Endothelial cell of umbilical vein (primary cell): Measurements from ENCODE around the gene AQP10. TPM values are rescaled to one million over a fixed set of nuclear protein-coding genes. Genes with fewer than 3 reads are reported as not detected.

ENCODE experiments used
- BruUV-seq: library from RNA; stranded (reverse); fragments of 400-500 nt; replicated peaks from 2 replicates; lab custom pipeline; 2021; lab: Mats Ljungman, UMichigan
- CTCF ChIA-PET: fragments of 300-600, 350-600 bp; sonication (Branson Sonifier 250); formaldehyde crosslinking; loops from one replicate; lab custom pipeline; 2021; ENCODE audit warnings: antibody characterized with exemption, inconsistent platforms; lab: Charles Lee
- POLR2A ChIA-PET: fragments of 300-600, 350-600 bp; sonication (Branson Sonifier 250); formaldehyde crosslinking; loops from one replicate; lab custom pipeline; 2021; ENCODE audit warnings: antibody characterized with exemption, inconsistent platforms; lab: Charles Lee
- DNase-seq: peaks from one replicate; pipeline ENCODE4 v3.0.0-alpha.2; 2011; ENCODE audit warnings: low read depth, low spot score
- FAIRE-seq: peaks from 2 replicates; lab custom pipeline; 2011; peaks lifted over from hg19 to GRCh38; lab: Jason Lieb, UNC
- H2AFZ ChIP-seq: 2 replicates; pipeline ENCODE4 v1.6.0; 2012; ENCODE audit warnings: low read depth, low read length, control low read depth, inconsistent platforms
- H3K27ac ChIP-seq: 2 replicates; pipeline ENCODE4 v1.5.1; 2011; ENCODE audit warnings: low read depth, mild to moderate bottlenecking, control low read depth, low read length, moderate library complexity; ENCODE audit not compliant: insufficient read depth
- H3K27me3 ChIP-seq, 2 experiments: 2 replicates each; pipeline versions ENCODE4 v1.6.0 to v1.6.1; 2011; ENCODE audit warnings: low read length in 2 of 2, mixed read lengths in 1 of 2; ENCODE audit not compliant: control insufficient read depth in 2 of 2, insufficient read depth in 2 of 2
- H3K36me3 ChIP-seq, 2 experiments: 2 replicates in 1 of 2; 3 replicates in 1 of 2; pipeline ENCODE4 v1.5.1; 2011; ENCODE audit warnings: low read length in 2 of 2, mild to moderate bottlenecking in 1 of 2, moderate library complexity in 1 of 2; ENCODE audit not compliant: control insufficient read depth in 2 of 2, insufficient read depth in 2 of 2; ENCODE audit errors: extremely low read depth in 1 of 2
- H3K4me1 ChIP-seq: 3 replicates; pipeline ENCODE4 v1.5.1; 2011; ENCODE audit warnings: mild to moderate bottlenecking, low read length; ENCODE audit not compliant: control insufficient read depth, insufficient read depth; ENCODE audit errors: extremely low read depth
- H3K4me2 ChIP-seq: 2 replicates; pipeline ENCODE4 v1.6.1; 2011; ENCODE audit warnings: low read length, control low read depth, mixed read lengths; ENCODE audit not compliant: insufficient read depth
- H3K4me3 ChIP-seq, 3 experiments: fragments of 200-600 bp in 1 of 3; sonication (generic), shearing (Covaris generic) in 1 of 3; replicated peaks in 1 of 3; 2 replicates each; pipeline ENCODE4 v1.5.1; 2011 to 2016; ENCODE audit warnings: control low read depth in 3 of 3, low read length in 3 of 3, mild to moderate bottlenecking in 2 of 3, inconsistent platforms in 1 of 3, low read depth in 1 of 3, moderate library complexity in 1 of 3; ENCODE audit not compliant: insufficient read depth in 1 of 3
- H3K79me2 ChIP-seq: 2 replicates; pipeline ENCODE4 v1.6.0; 2012; ENCODE audit warnings: low read length, inconsistent platforms; ENCODE audit not compliant: control insufficient read depth, insufficient read depth
- H3K9ac ChIP-seq: replicated peaks from 2 replicates; pipeline ENCODE3; 2011; ENCODE audit warnings: low read length, control low read depth; ENCODE audit not compliant: insufficient read depth; ENCODE audit errors: extremely low read depth
- H3K9me1 ChIP-seq: replicated peaks from 3 replicates; pipeline ENCODE4 v1.6.0; 2011; ENCODE audit warnings: mild to moderate bottlenecking, low read length; ENCODE audit not compliant: control insufficient read depth, insufficient read depth; ENCODE audit errors: extremely low read depth
- H3K9me3 ChIP-seq: replicated peaks from 2 replicates; pipeline ENCODE4 v1.5.1; 2012; ENCODE audit warnings: low read length, inconsistent platforms; ENCODE audit not compliant: control insufficient read depth, insufficient read depth
- H4K20me1 ChIP-seq: replicated peaks from 2 replicates; pipeline ENCODE3; 2011; ENCODE audit warnings: mild to moderate bottlenecking, low read length; ENCODE audit not compliant: control insufficient read depth, insufficient read depth; ENCODE audit errors: extremely low read depth
- CTCF ChIP-seq, 2 donors: IDR thresholded peaks; 1 replicate in 1 of 2; 2 replicates in 1 of 2; pipeline ENCODE4 v1.5.1; 2011; ENCODE audit warnings: low read length in 2 of 2, mild to moderate bottlenecking in 2 of 2, moderate library complexity in 2 of 2, control low read depth in 1 of 2, inconsistent platforms in 1 of 2, low read depth in 1 of 2; ENCODE audit not compliant: insufficient read depth in 1 of 2; ENCODE audit errors: extremely low read depth in 1 of 2
- EZH2 ChIP-seq: IDR thresholded peaks from 2 replicates; pipeline ENCODE4 v1.6.1; 2012; ENCODE audit warnings: borderline replicate concordance, low read depth, mild to moderate bottlenecking, moderate library complexity, low read length, inconsistent platforms; ENCODE audit not compliant: severe bottlenecking
- FOS ChIP-seq: IDR thresholded peaks from 2 replicates; pipeline ENCODE4 v1.6.1; 2011; ENCODE audit warnings: mild to moderate bottlenecking, low read length, moderate library complexity, borderline replicate concordance; ENCODE audit not compliant: insufficient read depth
- GATA2 ChIP-seq: IDR thresholded peaks from 2 replicates; pipeline ENCODE4 v1.7.0; 2011; ENCODE audit warnings: low read depth, mild to moderate bottlenecking, moderate library complexity, mixed read lengths, low read length; ENCODE audit not compliant: insufficient read length, insufficient read depth
- JUN ChIP-seq: IDR thresholded peaks from 2 replicates; pipeline ENCODE4 v1.6.1; 2011; ENCODE audit warnings: borderline replicate concordance, low read depth; ENCODE audit not compliant: insufficient read length, insufficient read depth
- MAX ChIP-seq: IDR thresholded peaks from 2 replicates; pipeline ENCODE4 v1.6.1; 2011; ENCODE audit not compliant: insufficient read depth, insufficient read length
- MYC ChIP-seq: IDR thresholded peaks from one replicate; pipeline ENCODE4 v1.6.1; 2011; ENCODE audit warnings: mild to moderate bottlenecking, low read depth, low read length
- POLR2A ChIP-seq: IDR thresholded peaks from 2 replicates; pipeline ENCODE4 v1.6.1; 2012; ENCODE audit warnings: low read depth, mild to moderate bottlenecking, control low read depth, low read length
- POLR2AphosphoS5 ChIP-seq: IDR thresholded peaks from 2 replicates; pipeline ENCODE4 v1.6.1; 2012; ENCODE audit warnings: low read depth, mild to moderate bottlenecking, control low read depth, low read length, moderate library complexity; ENCODE audit not compliant: insufficient read depth
- dilution Hi-C: fragments of 300-500 bp; cut with MboI; formaldehyde crosslinking; loops from one replicate; pipeline ENCODE4 v1.15.0; 2019; ENCODE audit warnings: low sequenced_read_pairs; ENCODE audit not compliant: extremely low pct_ligation_motif_present
- intact Hi-C: fragments of 100-400 bp; cut with micrococcal nuclease; formaldehyde crosslinking; loops from one replicate; pipeline ENCODE4 v1.10.0; 2022
- polyA plus RNA-seq, 4 experiments: library from polyadenylated mRNA; depleted of rRNA in 3 of 4; stranded (reverse) in 3 of 4; unstranded in 1 of 4; fragments of >200 nt; gene quantifications; 2 replicates each; pipeline versions ENCODE4 v1.2.1 to v1.2.3, GENCODE V29; 2011 to 2012; ENCODE audit warnings: missing spikeins in 1 of 4
- total RNA-seq: library from RNA; stranded (reverse); gene quantifications from 2 replicates; pipeline ENCODE4 v1.2.3, GENCODE V29; 2021

AQP10 gene
- total and polyA plus RNA-seq, 2 donors (not counting 3 experiments of a cell fraction or from before 2014, with no cell fraction given) = not detected

- peak overlapping the region; percentile 88 for H2AFZ ChIP-seq
- H3K4me3 ChIP-seq = no peak overlapping the region
- no peaks in the 10 kb centered on the region for H3K9me1 ChIP-seq
- dilution Hi-C loops = no loop called here
- intact Hi-C loops = loop anchor here (1.0 kb wide), 3 partner anchors 27 to 193 kb away; partner anchors contain the start of gene IL6R
- H3K27me3 ChIP-seq = no peaks in the 10 kb centered on the region
- peaks cover 14% of the 10 kb centered on the region for H3K4me1 ChIP-seq
- H3K79me2 ChIP-seq = no peaks in the 10 kb centered on the region
- H4K20me1 ChIP-seq = no peaks in the 10 kb centered on the region
- peaks cover under 1 to 12% of the 10 kb centered on the region in 2 experiments for H3K36me3 ChIP-seq
- ChIA-PET POLR2A (no interaction called here), CTCF (interaction anchor here (0.6 to 5.4 kb wide), 9 partner anchors 8 to 193 kb away, joined by 3 to 35 read pairs (median 5); no protein-coding TSS in a partner anchor)
- H3K9ac ChIP-seq = no peak overlapping the region
- DNase-seq = peak; percentile 65
- peak; percentile 92 for FAIRE-seq
- no TSS peak for BruUV-seq
- H3K4me2 ChIP-seq = peak overlapping the region; percentile 55
- TF ChIP-seq EZH2 (no peak), GATA2 (peak; percentile 86), CTCF (IDR thresholded peaks at IDR 0.05; ENCODE audit: extremely low read depth in 1 of 2, insufficient read depth in 1 of 2, low read depth in 1 of 2, low read length in 2 of 2) (peak; percentile 27 to 36)
- H3K27ac ChIP-seq = no peak overlapping the region
- no peaks in the 10 kb centered on the region for H3K9me3 ChIP-seq
Measured at GRCh38 chr1:154353460-154353904, 32.6 kb downstream of the AQP10 start.

GRCh38 chr1:154353966-154354365, 33.1 kb downstream of the AQP10 start:
- Histone ChIP-seq H4K20me1 (no peaks in the 10 kb centered on the region), H3K79me2 (no peaks in the 10 kb centered on the region), H3K4me2 (no peak overlapping the region), H2AFZ (no peak overlapping the region), H3K27ac (no peak overlapping the region), H3K9ac (no peak overlapping the region), H3K36me3 (peaks cover 0 to 7% of the 10 kb centered on the region in 2 experiments), H3K27me3 (no peaks in the 10 kb centered on the region), H3K4me1 (peaks cover 14% of the 10 kb centered on the region), H3K9me1 (no peaks in the 10 kb centered on the region), H3K9me3 (no peaks in the 10 kb centered on the region), H3K4me3 (no peak overlapping the region)
- FAIRE-seq (no peak), DNase-seq (no peak)
- no TSS peak for BruUV-seq
- POLR2A ChIA-PET = no interaction called here
- CTCF ChIA-PET = interaction anchor here (1.1 to 5.4 kb wide), 9 partner anchors 8 to 193 kb away, joined by 3 to 35 read pairs (median 4); no protein-coding TSS in a partner anchor
- dilution Hi-C loops (no loop called here), intact Hi-C loops (loop anchor here (1.0 kb wide), 3 partner anchors 28 to 192 kb away; partner anchors contain the start of gene IL6R)
- TF ChIP-seq POLR2A (no peak), MAX (no peak), FOS (no peak), POLR2AphosphoS5 (no peak), MYC (no peak), GATA2 (no peak), EZH2 (no peak), JUN (no peak), CTCF (IDR thresholded peaks at IDR 0.05; ENCODE audit: extremely low read depth in 1 of 2, insufficient read depth in 1 of 2, low read depth in 1 of 2, low read length in 2 of 2) (no peak)
